Measurements from ENCODE around the gene LAD1. TPM values are rescaled to one million over a fixed set of nuclear protein-coding genes. Genes with fewer than 3 reads are reported as not detected.

LAD1 gene
- total and polyA plus RNA-seq, 2 of the 13 experiments (the other 11 are each of a cell fraction or from before 2014, with no cell fraction given), result 10.8 to 65.6 TPM

- no peaks in the 10 kb centered on the region for H3K4me1 ChIP-seq (ENCODE audit: insufficient read depth, low read length)
- intact Hi-C loops (cut with micrococcal nuclease; ENCODE audit: unreplicated experiment) (no loop called here), in situ Hi-C loops (cut with HindIII; ENCODE audit: extremely low pct_ligation_motif_present, low pct_unique_long_range_greater_than_20kb) (no loop called here)
- ChIA-PET POLR2A (no interaction called here), CTCF (ENCODE audit: low intra/inter-chr PET ratio, low total read pairs) (no interaction called here)
- no peaks in the 10 kb centered on the region for H3K79me2 ChIP-seq (ENCODE audit: insufficient read depth, low read length)
- H3K9ac ChIP-seq (ENCODE audit: insufficient read depth, low read depth, low read length), result no peak overlapping the region
- H3K4me2 ChIP-seq (ENCODE audit: low read depth, low read length), result no peak overlapping the region
- H3K27me3 ChIP-seq (ENCODE audit: control insufficient read depth in 1 of 2, insufficient read depth in 2 of 2, low read length in 2 of 2), result peaks cover 10 to 62% of the 10 kb centered on the region in 2 experiments
- no TSS peak for BruUV-seq (replicated peaks)
- H2AFZ ChIP-seq (ENCODE audit: low read length), result no peak overlapping the region
- no peak for ATAC-seq
- no peaks in the 10 kb centered on the region for H3K36me3 ChIP-seq (replicated peaks in 1 of 2; ENCODE audit: control insufficient read depth in 1 of 2, insufficient read depth in 2 of 2, low read length in 2 of 2)
- peak; percentile 38; the same call in 1 of the 2 replicates for TF ChIP-seq ZNF629 (CRISPR knock-in tag; conservative IDR thresholded peaks at IDR 0.05)
- TF ChIP-seq KAT2B (IDR thresholded peaks at IDR 0.05; ENCODE audit: borderline replicate concordance, low read depth, low read length), result no peak
- no peak for FAIRE-seq
- no peaks in the 10 kb centered on the region for H4K20me1 ChIP-seq (ENCODE audit: insufficient read depth, low read length)
- H3K27ac ChIP-seq (ENCODE audit: extremely low read length, insufficient read depth, low read length), result no peak overlapping the region
- no peak overlapping the region for H3K4me3 ChIP-seq (replicated peaks in 1 of 3; ENCODE audit: insufficient read depth in 1 of 3, low read depth in 2 of 3, low read length in 3 of 3)
- no peaks in the 10 kb centered on the region for H3K9me3 ChIP-seq (ENCODE audit: low read length)
- WGBS (ENCODE audit: low lambda C conversion rate), result 31% methylated on average over 13 of the region's 15 CpGs
- no peak for DNase-seq (ENCODE audit: low spot score)
These were observed 27.6 kb upstream of the LAD1 start for GRCh38 chr1:201426479-201427310.

GRCh38 chr1:201424146-201424545 lies 25.0 kb upstream of the LAD1 start:
- intact Hi-C loops (cut with micrococcal nuclease; ENCODE audit: unreplicated experiment), result no loop called here
- Histone ChIP-seq H3K36me3 (replicated peaks in 1 of 2; ENCODE audit: control insufficient read depth in 1 of 2, insufficient read depth in 2 of 2, low read length in 2 of 2) (no peaks in the 10 kb centered on the region), H4K20me1 (ENCODE audit: insufficient read depth, low read length) (no peaks in the 10 kb centered on the region), H3K79me2 (ENCODE audit: insufficient read depth, low read length) (no peaks in the 10 kb centered on the region), H3K4me3 (replicated peaks in 1 of 3; ENCODE audit: insufficient read depth in 1 of 3, low read depth in 2 of 3, low read length in 3 of 3) (no peak overlapping the region), H3K9ac (ENCODE audit: insufficient read depth, low read depth, low read length) (no peak overlapping the region), H2AFZ (ENCODE audit: low read length) (no peak overlapping the region), H3K9me3 (ENCODE audit: low read length) (no peaks in the 10 kb centered on the region), H3K27me3 (ENCODE audit: control insufficient read depth in 1 of 2, insufficient read depth in 2 of 2, low read length in 2 of 2) (peaks cover 9 to 44% of the 10 kb centered on the region in 2 experiments), H3K4me1 (ENCODE audit: insufficient read depth, low read length) (0 out of 2 replicates have a peak, but pooled peaks cover 4% of the 10 kb centered on the region), H3K27ac (ENCODE audit: extremely low read length, insufficient read depth, low read length) (no peak overlapping the region), H3K4me2 (ENCODE audit: low read depth, low read length) (no peak overlapping the region)
- POLR2A ChIA-PET, result no interaction called here
- in situ Hi-C loops (cut with HindIII; ENCODE audit: extremely low pct_ligation_motif_present, low pct_unique_long_range_greater_than_20kb), result no loop called here
- ATAC-seq (no peak), DNase-seq (ENCODE audit: low spot score) (no peak), FAIRE-seq (no peak)
- CTCF ChIA-PET (ENCODE audit: low intra/inter-chr PET ratio, low total read pairs), result no interaction called here
- WGBS (ENCODE audit: low lambda C conversion rate), result 81% methylated on average over 2 of the region's 2 CpGs
- BruUV-seq (replicated peaks), result no TSS peak
- TF ChIP-seq ATF1 (CRISPR knock-in tag; IDR thresholded peaks at IDR 0.05) (no peak), SP1 (IDR thresholded peaks at IDR 0.05) (no peak), SP1 (CRISPR knock-in tag; IDR thresholded peaks at IDR 0.05) (no peak), ZNF512B (CRISPR knock-in tag; IDR thresholded peaks at IDR 0.05; ENCODE audit: borderline replicate concordance) (no peak), ZHX1 (CRISPR knock-in tag; IDR thresholded peaks at IDR 0.05; ENCODE audit: low read depth) (no peak), MZF1 (CRISPR knock-in tag; IDR thresholded peaks at IDR 0.05; ENCODE audit: borderline replicate concordance) (no peak), BCL6 (CRISPR knock-in tag; IDR thresholded peaks at IDR 0.05) (no peak), ZFP1 (CRISPR knock-in tag; IDR thresholded peaks at IDR 0.05) (no peak), MXI1 (IDR thresholded peaks at IDR 0.05; ENCODE audit: borderline replicate concordance, low read depth, low read length) (no peak), ZNF543 (CRISPR knock-in tag; IDR thresholded peaks at IDR 0.05) (no peak)

Data from HepG2 (cell line).